ENCODE measurements around the gene PIK3AP1. TPM values are rescaled to one million over a fixed set of nuclear protein-coding genes. Genes with fewer than 3 reads are reported as not detected.

The PIK3AP1 gene
- total RNA-seq, 4 donors from 2014 or later: 16.6 to 34.7 (median 29.7) TPM

GRCh38 chr10:96719200-96719599, 1.1 kb downstream of the PIK3AP1 start:
- DNase-seq (ENCODE audit: low spot score): no peak
- TF ChIP-seq, protein P1, sequence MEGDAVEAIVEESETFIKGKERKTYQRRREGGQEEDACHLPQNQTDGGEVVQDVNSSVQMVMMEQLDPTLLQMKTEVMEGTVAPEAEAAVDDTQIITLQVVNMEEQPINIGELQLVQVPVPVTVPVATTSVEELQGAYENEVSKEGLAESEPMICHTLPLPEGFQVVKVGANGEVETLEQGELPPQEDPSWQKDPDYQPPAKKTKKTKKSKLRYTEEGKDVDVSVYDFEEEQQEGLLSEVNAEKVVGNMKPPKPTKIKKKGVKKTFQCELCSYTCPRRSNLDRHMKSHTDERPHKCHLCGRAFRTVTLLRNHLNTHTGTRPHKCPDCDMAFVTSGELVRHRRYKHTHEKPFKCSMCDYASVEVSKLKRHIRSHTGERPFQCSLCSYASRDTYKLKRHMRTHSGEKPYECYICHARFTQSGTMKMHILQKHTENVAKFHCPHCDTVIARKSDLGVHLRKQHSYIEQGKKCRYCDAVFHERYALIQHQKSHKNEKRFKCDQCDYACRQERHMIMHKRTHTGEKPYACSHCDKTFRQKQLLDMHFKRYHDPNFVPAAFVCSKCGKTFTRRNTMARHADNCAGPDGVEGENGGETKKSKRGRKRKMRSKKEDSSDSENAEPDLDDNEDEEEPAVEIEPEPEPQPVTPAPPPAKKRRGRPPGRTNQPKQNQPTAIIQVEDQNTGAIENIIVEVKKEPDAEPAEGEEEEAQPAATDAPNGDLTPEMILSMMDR (IDR thresholded peaks at IDR 0.05): no peak
- ATAC-seq (ENCODE audit: low FRiP score): no peak

DNA sequence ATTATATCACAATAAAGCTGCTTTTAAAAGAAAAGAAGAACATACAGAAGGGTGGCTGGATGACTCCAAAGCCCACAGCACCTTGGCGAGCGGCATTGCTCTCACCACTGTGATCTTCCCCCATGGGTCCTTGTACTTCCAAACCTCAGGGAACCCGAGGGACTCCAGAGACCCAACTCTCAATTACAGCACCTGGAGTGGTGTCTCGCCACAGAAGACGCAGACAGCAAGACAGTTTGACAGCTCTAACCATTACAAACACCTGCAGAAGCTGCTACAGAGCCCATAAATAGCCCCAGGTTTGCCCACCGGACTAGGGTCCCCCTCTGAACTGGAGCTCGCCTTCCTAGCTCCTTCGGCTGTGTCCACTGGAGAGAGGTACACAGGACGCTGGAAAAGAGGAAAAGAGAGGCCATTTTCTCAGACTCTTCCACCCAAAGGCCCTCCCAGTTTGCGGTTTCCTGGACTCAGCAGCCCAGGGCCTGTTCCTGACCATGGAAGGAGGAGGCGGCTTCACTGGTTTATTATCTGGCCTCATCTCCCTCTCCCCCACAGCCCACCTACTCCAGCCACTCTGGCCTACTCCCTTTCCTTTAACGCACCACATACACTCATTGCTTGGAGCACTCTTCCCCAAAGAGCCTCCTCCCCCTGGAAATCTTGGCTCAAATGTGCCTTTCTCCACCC, 1.9 kb downstream of the PIK3AP1 start:
- no peak for ATAC-seq (ENCODE audit: low FRiP score)
- DNase-seq (ENCODE audit: low spot score): no peak
- TF ChIP-seq, protein P1 (IDR thresholded peaks at IDR 0.05): no peak

DNA sequence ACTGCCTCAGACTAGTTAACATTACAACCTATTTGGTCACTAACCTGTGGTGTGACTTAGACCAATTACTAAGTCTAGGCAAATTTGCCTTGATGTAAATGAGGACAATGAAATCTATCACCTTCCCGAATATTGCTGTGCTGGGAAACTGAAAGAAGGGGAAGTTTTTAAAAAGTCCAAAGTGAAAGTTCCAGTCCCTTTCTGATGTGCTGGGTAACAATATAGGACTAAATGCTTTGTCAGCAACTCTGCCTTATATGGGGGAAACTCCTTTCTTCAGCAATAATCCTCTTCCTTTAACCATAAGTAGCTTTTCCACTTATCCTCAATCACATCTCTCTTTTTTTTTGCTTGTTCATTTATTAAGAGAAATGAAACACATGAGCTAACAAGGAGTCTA, 3.9 kb downstream of the PIK3AP1 start:
- ATAC-seq (ENCODE audit: low FRiP score) (no peak), DNase-seq (ENCODE audit: low spot score) (no peak)
- TF ChIP-seq, protein P1 (IDR thresholded peaks at IDR 0.05): no peak

GRCh38 chr10:96714746-96715255, 5.5 kb downstream of the PIK3AP1 start:
- TF ChIP-seq, protein P1 (IDR thresholded peaks at IDR 0.05): no peak
- DNase-seq (ENCODE audit: low spot score) (no peak), ATAC-seq (ENCODE audit: low FRiP score) (no peak)

DNA sequence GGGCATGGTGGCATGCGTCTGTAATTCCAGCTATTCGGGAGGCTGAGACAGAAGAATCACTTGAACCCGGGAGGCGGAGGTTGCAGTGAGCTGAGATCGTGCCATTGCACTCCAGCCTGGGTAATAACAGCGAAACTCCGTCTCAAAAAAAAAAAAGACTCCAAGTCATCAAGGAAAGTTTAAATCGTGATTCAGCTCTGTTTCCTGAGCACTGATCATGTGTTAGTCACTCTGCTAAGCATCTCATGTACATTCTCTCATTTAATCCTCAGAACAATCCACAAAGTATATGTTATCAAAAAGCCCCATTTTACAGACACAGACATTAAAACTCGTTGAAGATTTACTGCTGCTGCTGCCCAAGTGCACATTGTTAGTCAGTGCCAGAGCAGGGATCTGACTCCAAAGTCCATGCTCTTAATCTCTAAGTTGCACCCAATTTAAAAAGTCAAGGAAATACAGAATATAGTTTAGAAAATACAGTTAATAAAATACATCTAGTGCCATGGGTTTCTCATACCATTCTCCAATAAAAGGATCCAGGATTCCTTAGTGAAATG, 6.2 kb downstream of the PIK3AP1 start:
- TF ChIP-seq, protein P1 (IDR thresholded peaks at IDR 0.05): no peak
- DNase-seq (ENCODE audit: low spot score) (no peak), ATAC-seq (ENCODE audit: low FRiP score) (no peak)

- ATAC-seq (ENCODE audit: low FRiP score) (no peak), DNase-seq (ENCODE audit: low spot score) (no peak)
- TF ChIP-seq, protein P1 (IDR thresholded peaks at IDR 0.05): no peak
Observed at GRCh38 chr10:96712662-96713271, 7.5 kb downstream of the PIK3AP1 start.
